IPS-NIHi7 (cell line): ENCODE results near the gene ABCC5.
A peak's percentile ranks its signal among the peaks of the same experiment; 100 is the strongest.
"Not testable (repeated sequence)": the region's sequence is repeated elsewhere in the genome, so short reads cannot be mapped to it uniquely, and the experiment has no call there.

ENCODE experiments used
- DNase-seq: peaks from one replicate; pipeline ENCODE4 v3.0.0; 2012; ENCODE audit warnings: mixed read lengths; ENCODE audit errors: extremely low spot score

The ABCC5 gene

GRCh38 chr3:184016169-184016570 is 1.5 kb downstream of the ABCC5 start:
- no peak for DNase-seq

DNA sequence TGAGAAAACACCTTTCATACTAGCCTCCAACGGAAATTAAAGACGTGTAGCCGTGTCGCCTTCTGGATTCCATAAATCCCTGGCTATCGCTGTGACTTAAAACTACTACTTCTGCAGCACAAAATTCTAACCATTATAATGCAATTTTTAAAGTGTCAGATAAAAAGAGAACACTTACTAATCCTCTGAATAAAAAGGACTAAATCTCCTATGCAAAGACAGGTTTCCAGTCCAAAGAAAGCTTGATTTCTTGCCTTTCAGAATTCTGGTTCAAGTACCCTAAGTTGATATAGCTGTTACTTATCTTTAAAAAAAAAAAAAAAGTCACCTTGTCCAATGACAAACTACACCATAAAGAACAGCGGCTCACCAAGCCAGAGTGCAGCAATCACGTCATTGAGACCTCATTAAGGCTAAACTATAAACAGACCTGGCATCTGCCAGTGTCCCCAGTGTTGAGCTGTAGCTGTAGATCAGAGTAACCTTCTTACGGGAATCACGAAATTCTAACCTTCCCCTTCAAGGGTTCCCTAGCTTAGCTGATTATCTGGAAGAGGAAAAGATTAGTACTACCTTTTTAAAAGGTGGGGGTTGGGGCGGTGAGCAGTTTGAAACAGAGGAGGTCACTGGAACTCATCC is 2.2 kb downstream of the ABCC5 start:
- DNase-seq = no peak

- DNase-seq = no peak
These were observed 5.5 kb downstream of the ABCC5 start for GRCh38 chr3:184011937-184012889.

- no peak for DNase-seq
These were observed 6.3 kb downstream of the ABCC5 start for GRCh38 chr3:184011230-184011876.

DNA sequence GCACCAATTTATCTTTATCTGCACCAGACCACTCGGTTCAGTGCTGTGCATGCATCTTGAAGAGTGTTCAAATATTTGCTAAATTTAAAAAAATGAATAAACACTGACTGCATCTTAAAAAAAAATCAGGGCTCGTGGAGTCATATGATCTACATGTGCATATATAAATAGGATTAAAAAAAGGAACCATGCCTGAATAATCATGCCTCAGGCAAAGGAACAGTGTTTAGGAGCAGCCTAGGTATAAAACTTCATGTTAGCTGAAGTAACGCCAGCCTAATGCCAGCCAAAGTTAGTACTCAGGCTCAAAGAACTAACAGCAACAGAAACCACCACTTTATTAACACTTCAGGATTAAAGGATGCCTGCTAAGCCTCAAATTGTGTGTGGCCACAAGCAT is 9.5 kb downstream of the ABCC5 start:
- DNase-seq = no peak

DNA sequence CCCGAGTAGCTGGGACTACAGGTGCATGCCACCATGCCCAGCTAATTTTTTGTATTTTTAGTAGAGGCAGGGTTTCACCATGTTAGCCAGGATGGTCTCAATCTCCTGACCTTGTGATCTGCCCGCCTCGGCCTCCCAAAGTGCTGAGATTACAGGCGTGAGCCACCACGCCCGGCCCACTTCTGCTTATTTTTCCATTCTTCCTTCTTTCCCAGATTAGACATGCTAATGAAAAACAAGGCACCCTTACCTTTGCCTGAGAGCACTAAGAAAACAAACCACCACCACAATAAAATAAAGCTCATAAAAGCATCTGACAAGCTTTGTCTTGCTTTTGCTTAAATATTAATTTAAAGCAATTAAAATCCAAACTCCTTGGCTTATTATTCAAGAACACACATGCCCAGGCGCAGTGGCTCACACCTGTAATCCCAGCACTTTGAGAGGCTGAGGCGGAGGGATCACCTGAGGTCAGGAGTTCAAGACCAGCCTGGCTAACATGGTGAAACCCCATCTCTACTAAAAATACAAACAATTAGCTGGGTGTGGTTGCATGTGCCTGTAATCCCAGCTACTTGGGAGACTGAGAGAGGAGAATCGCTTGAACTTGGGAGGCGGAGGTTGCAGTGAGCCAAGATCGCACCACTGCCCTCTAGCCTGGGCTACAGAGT is 10.4 kb downstream of the ABCC5 start:
- DNase-seq = not testable (repeated sequence)

DNA sequence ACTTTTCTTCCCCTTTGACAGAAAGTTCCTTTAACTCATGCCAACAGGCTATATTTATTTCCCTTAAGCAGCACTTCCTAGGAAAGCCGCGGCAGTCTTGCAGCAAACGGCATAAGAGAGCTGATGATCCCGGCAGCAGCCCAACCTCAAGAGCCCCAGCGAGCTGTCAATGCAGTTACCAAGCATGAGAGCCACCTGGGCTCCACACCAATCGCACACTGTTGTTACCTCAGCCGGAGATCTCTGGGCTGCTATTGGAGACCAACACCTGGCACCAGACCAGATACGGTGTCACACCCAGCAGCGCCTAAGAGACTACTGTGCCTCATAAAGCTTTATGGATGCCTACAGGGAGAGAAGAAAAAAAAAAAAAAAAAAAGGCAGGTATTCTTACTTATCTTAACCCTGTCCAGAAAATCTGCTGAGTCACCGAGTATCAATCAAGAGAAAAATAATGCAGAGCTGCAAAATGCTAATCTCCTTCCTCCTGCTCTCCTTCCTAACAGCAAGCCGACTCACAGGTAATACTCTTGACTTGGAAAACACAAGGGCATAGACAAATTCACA is 11.7 kb downstream of the ABCC5 start:
- peak; percentile 30 for DNase-seq

- DNase-seq = no peak
These were observed 13.2 kb downstream of the ABCC5 start for GRCh38 chr3:184004476-184004875.

DNA sequence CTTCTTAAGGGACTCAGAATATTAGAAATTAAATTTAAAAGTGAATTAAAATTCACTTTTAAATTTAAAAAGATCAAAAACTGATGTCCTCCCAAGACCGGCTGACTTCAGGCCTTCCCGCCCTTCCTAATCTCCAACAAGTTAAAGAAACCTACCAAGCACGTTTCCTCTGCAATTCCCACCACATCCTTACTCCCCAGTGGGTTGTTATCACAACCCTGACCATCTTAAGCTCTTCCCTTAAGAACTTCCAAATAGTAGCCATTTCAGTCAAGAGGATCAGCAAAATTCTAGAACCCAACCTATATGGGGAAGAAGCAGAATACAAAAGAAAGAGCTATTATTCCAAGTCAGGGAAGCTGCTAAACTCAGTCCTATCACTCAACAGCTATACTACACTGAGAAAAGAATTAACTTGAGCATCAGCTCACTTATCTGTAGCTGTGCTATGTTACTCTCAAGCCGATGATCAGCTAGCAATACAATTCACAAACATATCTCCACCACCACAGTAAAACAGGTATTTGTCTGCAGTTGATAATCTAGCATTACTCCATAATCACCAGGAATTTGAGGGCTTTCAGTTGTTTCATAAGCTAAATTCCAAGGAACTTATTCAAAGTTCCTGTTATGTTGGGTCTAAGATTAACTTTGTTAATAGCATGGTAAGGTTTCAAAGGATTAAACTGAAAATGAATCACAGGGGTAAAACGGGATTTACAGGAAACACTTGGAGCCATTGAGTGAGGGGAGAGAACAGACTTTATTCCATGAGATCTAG is 14.3 kb downstream of the ABCC5 start:
- DNase-seq = no peak

GRCh38 chr3:184002469-184002868 is 15.2 kb downstream of the ABCC5 start:
- DNase-seq = no peak

DNA sequence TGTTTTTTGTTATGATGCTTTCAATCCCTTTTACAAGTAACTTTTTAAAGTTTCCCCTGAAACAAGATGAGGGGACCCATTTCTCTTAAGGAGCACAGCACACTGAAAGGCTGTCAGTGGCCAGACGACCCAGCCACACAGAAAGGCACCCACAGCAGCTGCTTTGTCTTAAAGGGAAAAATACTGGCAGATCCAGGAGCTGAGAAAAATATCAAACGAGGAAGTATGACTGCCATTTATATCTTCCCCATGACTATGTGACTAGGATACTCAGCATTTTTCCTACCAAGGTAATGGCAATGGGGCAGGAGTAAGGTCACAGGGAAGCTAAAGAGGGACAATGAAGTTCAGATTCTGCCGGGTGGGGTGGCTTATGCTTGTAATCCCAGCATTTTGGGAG is 15.9 kb downstream of the ABCC5 start:
- no peak for DNase-seq

DNA sequence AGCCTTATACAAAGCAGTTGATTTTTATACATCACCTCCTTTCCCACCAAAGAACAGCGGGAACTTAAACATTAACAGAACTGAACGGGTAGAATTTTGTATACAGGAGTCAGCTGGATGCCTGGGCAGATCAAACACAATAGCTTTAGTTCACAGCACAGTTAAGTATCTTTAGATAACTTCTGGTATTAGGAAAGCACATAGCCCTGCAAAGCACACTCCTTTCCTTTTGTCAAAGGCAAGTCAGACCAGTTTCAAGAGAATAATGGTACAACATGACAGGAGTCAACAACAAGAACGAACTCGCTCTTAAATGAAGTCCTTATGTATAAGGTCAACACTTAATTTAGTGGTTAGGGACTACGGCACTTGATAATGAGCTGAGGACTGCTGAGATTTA is 26.3 kb downstream of the ABCC5 start:
- no peak for DNase-seq

- no peak for DNase-seq
These were observed 29.4 kb downstream of the ABCC5 start for GRCh38 chr3:183988216-183988790.

GRCh38 chr3:183987000-183987600 is 30.6 kb downstream of the ABCC5 start:
- DNase-seq = no peak

GRCh38 chr3:183984749-183985729 is 32.6 kb downstream of the ABCC5 start:
- peak; percentile 37 for DNase-seq

DNA sequence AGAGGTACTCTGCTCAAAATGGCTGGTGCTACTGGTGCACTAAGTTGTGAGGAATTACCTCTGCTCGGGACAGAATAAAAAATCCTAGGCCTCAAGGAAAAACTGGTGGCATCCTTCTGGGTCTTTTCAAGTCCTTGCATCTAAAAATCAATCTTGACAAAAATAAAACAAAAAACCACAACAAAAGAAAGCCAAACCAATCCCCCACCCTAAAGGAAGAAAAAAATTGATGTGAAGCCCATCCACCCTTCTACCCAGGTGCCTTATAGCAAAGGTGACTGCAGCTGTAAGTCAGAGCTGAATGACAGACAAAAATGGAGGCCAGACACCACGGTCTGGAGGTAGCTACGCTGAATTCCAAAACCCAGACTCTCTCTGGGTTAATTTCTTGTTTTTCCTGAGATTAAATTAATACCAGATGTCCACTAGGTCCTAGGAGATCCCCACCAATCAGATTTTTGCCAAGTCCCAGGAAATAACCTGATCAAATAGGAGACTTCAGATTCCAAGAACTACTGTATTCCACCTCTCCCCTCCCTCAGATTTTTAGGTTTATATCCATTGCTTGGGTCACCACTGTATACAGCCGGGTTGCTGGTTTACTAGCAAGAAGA is 33.5 kb downstream of the ABCC5 start:
- no peak for DNase-seq

DNA sequence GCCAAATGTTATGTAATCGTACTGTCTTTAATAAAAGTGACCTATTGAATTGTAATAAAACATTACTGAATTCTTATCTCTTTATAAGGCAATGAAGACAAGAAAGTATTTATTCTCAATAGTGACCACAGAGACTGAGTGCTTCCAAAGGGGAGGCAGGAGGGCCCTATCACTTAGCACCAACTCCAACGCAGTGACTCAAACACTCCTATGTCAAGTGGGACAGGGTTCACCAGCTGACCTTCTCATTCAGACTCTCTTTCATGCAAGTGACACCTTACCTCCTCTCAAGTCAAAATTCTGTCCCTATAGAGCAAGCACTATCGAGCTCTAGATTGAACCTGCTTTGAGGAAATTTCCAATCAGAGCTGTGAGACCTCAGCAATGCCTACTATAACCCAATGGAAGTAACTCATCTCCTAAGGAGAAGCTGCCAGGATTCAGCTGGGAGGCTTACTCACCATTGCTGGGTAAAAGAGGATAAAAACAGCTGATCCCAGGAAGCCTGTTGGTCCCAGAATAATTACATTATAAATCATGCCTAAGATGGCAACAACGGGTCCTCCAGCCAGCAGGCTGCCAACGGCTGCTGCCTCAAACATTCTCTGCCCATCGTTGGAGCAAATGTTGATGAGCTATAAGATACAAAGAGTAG is 35.6 kb downstream of the ABCC5 start:
- DNase-seq = no peak

DNA sequence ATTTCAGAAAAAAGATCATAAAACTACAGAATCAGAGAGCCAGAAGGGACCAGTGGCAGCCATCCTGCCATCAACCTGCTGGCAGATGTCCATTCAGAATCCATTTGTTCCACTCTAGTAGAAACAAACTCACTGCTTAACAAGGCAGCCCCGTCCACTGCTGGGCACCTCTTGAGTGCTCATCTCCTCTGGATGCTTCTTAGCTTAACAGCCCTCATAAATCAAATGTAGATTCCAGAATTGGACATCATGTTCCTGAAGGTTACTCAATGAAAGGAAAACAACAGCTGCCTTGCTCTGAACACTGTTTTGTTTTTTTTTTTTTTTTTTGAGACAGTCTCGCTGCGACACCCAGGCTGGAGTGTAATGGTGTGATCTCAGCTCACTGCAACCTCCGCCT is 37.3 kb downstream of the ABCC5 start:
- no peak for DNase-seq
